GM18507 (cell line): Measurements from ENCODE around the gene NFKBIZ.

Source experiments
- DNase-seq: peaks from one replicate; pipeline ENCODE4 v3.0.0; 2011; ENCODE audit warnings: low read depth; ENCODE audit not compliant: insufficient read length; ENCODE audit errors: extremely low spot score
- FAIRE-seq: peaks from 2 replicates; lab custom pipeline; 2011; peaks lifted over from hg19 to GRCh38; lab: Jason Lieb, UNC

The NFKBIZ gene

GRCh38 chr3:101848754-101849713 is at the start of gene NFKBIZ:
Gene NFKBIZ (plus strand): TSS chr3:101849514. CDS start chr3:101849629, 115 bp downstream.
- DNase-seq (peak; percentile 82), FAIRE-seq (peak; percentile 79)

- no peak for DNase-seq
Measured at GRCh38 chr3:101801174-101801573, 48.1 kb upstream of the NFKBIZ start.

GRCh38 chr3:101802179-101802578 is 47.1 kb upstream of the NFKBIZ start:
- DNase-seq (no peak), FAIRE-seq (no peak)

More at GRCh38 chr3:101801174-101801573, 48.1 kb upstream of the NFKBIZ start:
- no peak for FAIRE-seq

- FAIRE-seq, result peak; percentile 87
- DNase-seq, result no peak
Measured at GRCh38 chr3:101803173-101803782, 46.0 kb upstream of the NFKBIZ start.

GRCh38 chr3:101803939-101804338 is 45.4 kb upstream of the NFKBIZ start:
- no peak for FAIRE-seq

GRCh38 chr3:101806491-101806890 is 42.8 kb upstream of the NFKBIZ start:
- DNase-seq (no peak), FAIRE-seq (no peak)

More at GRCh38 chr3:101803939-101804338, 45.4 kb upstream of the NFKBIZ start:
- DNase-seq, result no peak

- FAIRE-seq (peak; percentile 83), DNase-seq (no peak)
Measured at GRCh38 chr3:101807888-101808287, 41.4 kb upstream of the NFKBIZ start.

- DNase-seq (no peak), FAIRE-seq (peak; percentile 96)
Measured at GRCh38 chr3:101809178-101810021, 39.9 kb upstream of the NFKBIZ start.

- DNase-seq (no peak), FAIRE-seq (no peak)
Measured at GRCh38 chr3:101810022-101810418, 39.3 kb upstream of the NFKBIZ start.

- no peak for DNase-seq
- peak; percentile 29 for FAIRE-seq
Measured at GRCh38 chr3:101811875-101812274, 37.4 kb upstream of the NFKBIZ start.

- no peak for FAIRE-seq
Measured at GRCh38 chr3:101812895-101813294, 36.4 kb upstream of the NFKBIZ start.

GRCh38 chr3:101813817-101814440 is 35.4 kb upstream of the NFKBIZ start:
- DNase-seq (no peak), FAIRE-seq (peak; percentile 69)

More at GRCh38 chr3:101812895-101813294, 36.4 kb upstream of the NFKBIZ start:
- DNase-seq, result no peak

- DNase-seq (no peak), FAIRE-seq (peak; percentile 21)
Measured at GRCh38 chr3:101814835-101815234, 34.5 kb upstream of the NFKBIZ start.

GRCh38 chr3:101816215-101817149 is 32.8 kb upstream of the NFKBIZ start:
- no peak for DNase-seq
- no peak for FAIRE-seq

- FAIRE-seq (peak; percentile 69), DNase-seq (no peak)
Measured at GRCh38 chr3:101817992-101818391, 31.3 kb upstream of the NFKBIZ start.

GRCh38 chr3:101819649-101820206 is 29.6 kb upstream of the NFKBIZ start:
- FAIRE-seq, result peak; percentile 31
- DNase-seq, result no peak

GRCh38 chr3:101821503-101821902 is 27.8 kb upstream of the NFKBIZ start:
- no peak for DNase-seq
- no peak for FAIRE-seq

- FAIRE-seq, result no peak
Measured at GRCh38 chr3:101823525-101823924, 25.8 kb upstream of the NFKBIZ start.

More at GRCh38 chr3:101823525-101823924, 25.8 kb upstream of the NFKBIZ start:
- no peak for DNase-seq
